ENCODE data around the gene LENG8. TPM values are rescaled to one million over a fixed set of nuclear protein-coding genes. Genes with fewer than 3 reads are reported as not detected.
"Not testable (repeated sequence)": the region's sequence is repeated elsewhere in the genome, so short reads cannot be mapped to it uniquely, and the experiment has no call there.

The LENG8 gene
- total and polyA plus RNA-seq, 2 of the 4 experiments (the other 2 are of a cell fraction): 21.1 to 93.9 TPM

DNA sequence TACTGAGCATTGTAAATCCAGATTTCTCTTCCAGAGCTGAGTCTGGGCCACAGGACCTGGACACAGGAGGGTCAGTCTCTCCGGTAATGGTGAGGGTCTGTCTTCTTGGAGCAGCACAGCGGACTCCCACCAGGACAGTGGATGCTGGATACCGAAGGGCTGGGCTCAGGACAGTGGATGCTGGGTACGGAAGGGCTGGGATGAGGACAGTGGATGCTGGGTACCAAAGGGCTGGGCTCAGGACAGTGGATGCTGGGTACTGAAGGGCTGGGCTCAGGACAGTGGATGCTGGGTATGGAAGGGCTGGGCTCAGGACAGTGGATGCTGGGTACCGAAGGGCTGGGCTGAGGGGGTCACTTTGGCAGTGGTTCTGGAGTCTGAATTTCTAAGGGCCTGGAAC, 44.1 kb downstream of the LENG8 start:
- CTCF ChIA-PET: not testable (repeated sequence)

More for the DNA sequence above, 44.1 kb downstream of the LENG8 start:
- H3K27me3 ChIP-seq (ENCODE audit: control insufficient read depth, insufficient read depth, low read length); ATAC-seq (ENCODE audit: low read depth); H3K4ac ChIP-seq (ENCODE audit: low read depth, low read length); H2AFZ ChIP-seq (replicated peaks; ENCODE audit: low read length, poor library complexity); dilution Hi-C loops (cut with HindIII; ENCODE audit: low sequenced_read_pairs, unreplicated experiment); H3K56ac ChIP-seq (ENCODE audit: extremely low read depth, insufficient read depth, low read length); H2AK5ac ChIP-seq (ENCODE audit: low read depth, low read length); in situ Hi-C loops (cut with MboI; ENCODE audit: low sequenced_read_pairs); H3K18ac ChIP-seq (ENCODE audit: low read depth, low read length); H3K4me2 ChIP-seq (ENCODE audit: low read depth, low read length); H3K23ac ChIP-seq (ENCODE audit: low read depth, low read length); H3K9me1 ChIP-seq (ENCODE audit: insufficient read depth, low read length); H2BK15ac ChIP-seq (ENCODE audit: low read depth, low read length); H2BK120ac ChIP-seq (ENCODE audit: low read depth, low read length); H3K4me1 ChIP-seq (ENCODE audit: control insufficient read depth, insufficient read depth, low read length); H4K91ac ChIP-seq (ENCODE audit: insufficient read depth, low read depth, low read length); H4K20me1 ChIP-seq (ENCODE audit: insufficient read depth, low read length); intact Hi-C loops (cut with micrococcal nuclease); H3K79me1 ChIP-seq (ENCODE audit: low read depth in 1 of 2, low read length in 2 of 2); H4K5ac ChIP-seq (ENCODE audit: low read depth, low read length); H3K36me3 ChIP-seq (ENCODE audit: control insufficient read depth, insufficient read depth, low read length); H4K8ac ChIP-seq (ENCODE audit: low read depth in 2 of 2, low read length in 2 of 2); H3K27ac ChIP-seq (ENCODE audit: insufficient read depth, low read length); H3K9me3 ChIP-seq (ENCODE audit: control insufficient read depth, insufficient read depth, low read length); H3K4me3 ChIP-seq (ENCODE audit: insufficient read depth, low read depth, low read length); H2AK9ac ChIP-seq (replicated peaks; ENCODE audit: low read depth, low read length, poor library complexity); H2BK20ac ChIP-seq (ENCODE audit: low read depth, low read length); BruUV-seq (replicated peaks); H3K14ac ChIP-seq (replicated peaks; ENCODE audit: low read depth, low read length); H2BK5ac ChIP-seq (ENCODE audit: low read depth, low read length, poor library complexity, severe bottlenecking); H3K9ac ChIP-seq (ENCODE audit: low read depth, low read length); POLR2A ChIA-PET (ENCODE audit: unreplicated experiment); DNase-seq: not testable (repeated sequence)
- WGBS, 2 experiments (ENCODE audit: extremely low coverage in 2 of 2, insufficient read length in 1 of 2): 68% methylated on average over 4 of the region's 5 CpGs; no CpG with 5 or more reads in 1 of the 2 experiments

Measured in IMR-90 (cell line).